Type B pancreatic cell (in vitro differentiated cells): ENCODE results near the gene PRKRIP1. TPM values are rescaled to one million over a fixed set of nuclear protein-coding genes. Genes with fewer than 3 reads are reported as not detected.

Experiments
- DNase-seq: peaks from one replicate; pipeline ENCODE4 v3.0.0; 2021; ENCODE audit warnings: mixed read lengths; ENCODE audit not compliant: unreplicated experiment; ENCODE audit errors: extremely low spot score
- H3K27ac Mint-ChIP-seq: 2 replicates; pipeline ENCODE4 v1.8.0; 2021; ENCODE audit warnings: mild to moderate bottlenecking, mixed read lengths
- H3K27me3 Mint-ChIP-seq: 2 replicates; pipeline ENCODE4 v1.8.0; 2021; ENCODE audit warnings: mixed read lengths
- H3K36me3 Mint-ChIP-seq: 2 replicates; pipeline ENCODE4 v1.8.0; 2021; ENCODE audit warnings: mixed read lengths
- H3K4me1 Mint-ChIP-seq: one replicate; pipeline ENCODE4 v1.8.0; 2021; ENCODE audit warnings: mixed read lengths; ENCODE audit not compliant: unreplicated experiment
- H3K4me3 Mint-ChIP-seq: 2 replicates; pipeline ENCODE4 v1.8.0; 2021; ENCODE audit warnings: mild to moderate bottlenecking, mixed read lengths
- H3K9me3 Mint-ChIP-seq: 2 replicates; pipeline ENCODE4 v1.8.0; 2021; ENCODE audit warnings: mixed read lengths
- CTCF ChIP-seq: fragments of 200-600 bp; sonication (generic); conservative IDR thresholded peaks from 2 replicates; pipeline ENCODE4 v1.5.0; 2021; ENCODE audit warnings: antibody characterized with exemption, mild to moderate bottlenecking
- total RNA-seq: library from RNA; stranded (reverse); gene quantifications from 2 replicates; pipeline ENCODE4 v1.2.1, GENCODE V29; 2021; ENCODE audit warnings: low replicate concordance

Gene PRKRIP1
- total RNA-seq, 1 donor from 2014 or later: 34.0 TPM

GRCh38 chr7:102444961-102445673, 49.0 kb downstream of the PRKRIP1 start:
- no peak for TF ChIP-seq CTCF
- H3K4me1 Mint-ChIP-seq: no peaks in the 10 kb centered on the region
- H3K27me3 Mint-ChIP-seq: no peaks in the 10 kb centered on the region
- H3K27ac Mint-ChIP-seq: no peak overlapping the region
- DNase-seq: no peak
- no peaks in the 10 kb centered on the region for H3K9me3 Mint-ChIP-seq
- H3K4me3 Mint-ChIP-seq: no peak overlapping the region
- no peaks in the 10 kb centered on the region for H3K36me3 Mint-ChIP-seq

DNA sequence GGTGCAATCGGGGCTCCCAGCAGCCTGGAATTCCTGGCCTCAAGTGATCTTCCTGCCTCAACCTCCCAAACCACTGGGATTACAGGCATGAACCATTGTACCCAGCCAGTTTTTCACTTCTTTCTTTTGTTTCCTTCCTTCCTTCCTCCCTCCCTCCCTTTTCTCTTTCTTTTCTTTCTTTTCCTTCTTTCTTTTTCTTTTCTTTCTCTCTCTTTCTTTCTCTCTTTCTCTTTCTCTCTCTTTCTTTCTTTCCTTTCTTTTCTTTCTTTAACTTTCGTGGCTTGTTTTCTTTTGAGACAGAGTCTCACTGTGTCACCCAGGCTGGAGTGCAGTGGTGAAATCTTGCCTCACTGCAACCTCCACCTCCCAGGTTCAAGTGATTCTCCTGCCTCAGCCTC, 49.5 kb downstream of the PRKRIP1 start:
- no peak overlapping the region for H3K27ac Mint-ChIP-seq
- no peaks in the 10 kb centered on the region for H3K36me3 Mint-ChIP-seq
- no peak for DNase-seq
- TF ChIP-seq CTCF: no peak
- H3K4me1 Mint-ChIP-seq: no peaks in the 10 kb centered on the region
- no peak overlapping the region for H3K4me3 Mint-ChIP-seq
- no peaks in the 10 kb centered on the region for H3K27me3 Mint-ChIP-seq
- H3K9me3 Mint-ChIP-seq: no peaks in the 10 kb centered on the region

DNA sequence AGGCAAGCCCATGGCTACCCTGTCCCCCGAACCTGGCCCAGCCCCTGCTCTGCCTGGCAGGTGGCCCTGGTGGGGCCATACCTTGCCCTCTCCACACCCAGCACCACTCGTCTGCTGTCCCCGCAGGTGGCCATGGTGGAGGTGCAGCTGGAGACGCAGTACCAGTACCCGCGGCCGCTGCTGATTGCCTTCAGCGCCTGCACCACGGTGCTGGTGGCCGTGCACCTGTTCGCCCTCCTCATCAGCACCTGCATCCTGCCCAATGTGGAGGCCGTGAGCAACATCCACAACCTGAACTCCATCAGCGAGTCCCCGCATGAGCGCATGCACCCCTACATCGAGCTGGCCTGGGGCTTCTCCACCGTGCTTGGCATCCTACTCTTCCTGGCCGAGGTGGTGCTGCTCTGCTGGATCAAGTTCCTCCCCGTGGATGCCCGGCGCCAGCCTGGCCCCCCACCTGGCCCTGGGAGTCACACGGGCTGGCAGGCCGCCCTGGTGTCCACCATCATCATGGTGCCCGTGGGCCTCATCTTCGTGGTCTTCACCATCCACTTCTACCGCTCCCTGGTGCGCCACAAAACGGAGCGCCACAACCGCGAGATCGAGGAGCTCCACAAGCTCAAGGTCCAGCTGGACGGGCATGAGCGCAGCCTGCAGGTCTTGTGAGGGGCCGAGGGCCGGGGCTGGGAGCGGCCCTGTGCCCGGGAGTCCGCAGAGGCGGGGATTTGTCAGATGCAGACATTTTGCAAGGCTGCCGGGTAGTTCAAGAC, 50.4 kb downstream of the PRKRIP1 start:
- H3K36me3 Mint-ChIP-seq: no peaks in the 10 kb centered on the region
- no peak for TF ChIP-seq CTCF
- H3K27me3 Mint-ChIP-seq: no peaks in the 10 kb centered on the region
- H3K4me3 Mint-ChIP-seq: no peak overlapping the region
- H3K4me1 Mint-ChIP-seq: no peaks in the 10 kb centered on the region
- H3K27ac Mint-ChIP-seq: no peak overlapping the region
- H3K9me3 Mint-ChIP-seq: no peaks in the 10 kb centered on the region
- DNase-seq: no peak

DNA sequence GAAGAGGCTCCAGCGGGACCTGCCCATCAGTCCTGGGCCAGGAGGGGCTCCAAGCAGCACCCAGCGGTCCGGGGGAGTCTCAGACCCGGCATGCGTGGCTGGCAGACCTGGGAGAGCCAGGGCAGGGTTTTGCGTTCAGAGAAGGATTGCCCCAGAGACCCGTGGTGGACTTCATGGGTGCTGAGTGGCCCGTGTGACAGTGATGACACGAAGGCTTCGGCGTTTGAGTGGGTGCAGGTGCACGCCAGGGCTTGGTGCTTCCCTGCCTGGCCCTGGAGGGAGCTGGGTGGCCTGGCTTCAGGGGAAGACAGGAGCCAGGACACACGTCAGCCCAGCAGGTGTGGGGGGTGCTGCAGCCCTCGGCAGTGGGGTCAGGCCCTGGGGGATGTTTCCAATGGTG, 51.1 kb downstream of the PRKRIP1 start:
- Mint-ChIP-seq H3K36me3 (no peaks in the 10 kb centered on the region), H3K4me3 (no peak overlapping the region), H3K9me3 (no peaks in the 10 kb centered on the region), H3K4me1 (no peaks in the 10 kb centered on the region), H3K27me3 (no peaks in the 10 kb centered on the region), H3K27ac (no peak overlapping the region)
- DNase-seq: no peak
- TF ChIP-seq CTCF: no peak

GRCh38 chr7:102449136-102449535, 53.0 kb downstream of the PRKRIP1 start:
- no peak for TF ChIP-seq CTCF
- H3K4me1 Mint-ChIP-seq: no peaks in the 10 kb centered on the region
- H3K4me3 Mint-ChIP-seq: no peak overlapping the region
- H3K36me3 Mint-ChIP-seq: no peaks in the 10 kb centered on the region
- H3K27ac Mint-ChIP-seq: no peak overlapping the region
- no peak for DNase-seq
- no peaks in the 10 kb centered on the region for H3K9me3 Mint-ChIP-seq
- no peaks in the 10 kb centered on the region for H3K27me3 Mint-ChIP-seq
